GM21529 (cell line): Measurements from ENCODE around the gene TIMM13.
"Not testable (repeated sequence)": the region's sequence is repeated elsewhere in the genome, so short reads cannot be mapped to it uniquely, and the experiment has no call there.

ENCODE experiments used
- ATAC-seq: cut with Tn5 transposase; IDR thresholded peaks from one replicate; pipeline ENCODE4 v1.9.1; 2021; ENCODE audit not compliant: unreplicated experiment

TIMM13 gene

DNA sequence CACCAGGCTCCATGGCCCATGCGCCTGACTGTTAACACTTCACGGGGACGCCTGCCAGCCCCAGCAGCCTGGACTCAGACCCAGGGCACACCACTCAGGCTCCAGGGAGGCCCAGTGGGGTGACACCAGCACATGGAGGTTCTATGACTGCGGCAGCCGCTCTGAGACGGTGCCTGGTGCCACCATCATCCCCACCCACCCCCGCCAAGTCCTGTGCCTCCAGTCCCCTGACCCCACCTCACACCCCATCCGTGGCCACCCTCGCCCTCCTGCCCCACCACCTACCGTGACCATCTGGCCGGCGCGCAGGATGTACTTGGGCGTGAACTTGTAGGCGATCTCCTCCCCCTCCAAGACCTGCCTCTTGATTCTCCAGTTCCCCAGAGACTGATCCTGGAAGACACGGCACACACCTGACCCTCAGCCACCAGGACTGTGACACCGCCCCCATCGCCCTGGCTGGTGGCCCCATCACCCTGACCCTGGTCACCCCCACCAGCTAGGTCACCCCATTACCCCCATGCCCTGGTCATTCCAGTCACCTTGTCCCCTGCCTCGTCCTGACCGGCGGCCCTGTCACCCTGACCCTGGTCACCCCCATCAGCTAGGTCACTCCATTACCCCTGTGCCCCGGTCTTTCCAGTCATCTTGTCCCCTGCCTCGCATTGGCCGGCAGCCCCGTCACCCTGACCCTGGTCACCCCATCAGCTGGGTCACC is 4.9 kb upstream of the TIMM13 start:
- no peak for ATAC-seq

- ATAC-seq: no peak
Observed at GRCh38 chr19:2431318-2432055, 4.1 kb upstream of the TIMM13 start.

- ATAC-seq: no peak
Observed at GRCh38 chr19:2429917-2430535, 2.6 kb upstream of the TIMM13 start.

DNA sequence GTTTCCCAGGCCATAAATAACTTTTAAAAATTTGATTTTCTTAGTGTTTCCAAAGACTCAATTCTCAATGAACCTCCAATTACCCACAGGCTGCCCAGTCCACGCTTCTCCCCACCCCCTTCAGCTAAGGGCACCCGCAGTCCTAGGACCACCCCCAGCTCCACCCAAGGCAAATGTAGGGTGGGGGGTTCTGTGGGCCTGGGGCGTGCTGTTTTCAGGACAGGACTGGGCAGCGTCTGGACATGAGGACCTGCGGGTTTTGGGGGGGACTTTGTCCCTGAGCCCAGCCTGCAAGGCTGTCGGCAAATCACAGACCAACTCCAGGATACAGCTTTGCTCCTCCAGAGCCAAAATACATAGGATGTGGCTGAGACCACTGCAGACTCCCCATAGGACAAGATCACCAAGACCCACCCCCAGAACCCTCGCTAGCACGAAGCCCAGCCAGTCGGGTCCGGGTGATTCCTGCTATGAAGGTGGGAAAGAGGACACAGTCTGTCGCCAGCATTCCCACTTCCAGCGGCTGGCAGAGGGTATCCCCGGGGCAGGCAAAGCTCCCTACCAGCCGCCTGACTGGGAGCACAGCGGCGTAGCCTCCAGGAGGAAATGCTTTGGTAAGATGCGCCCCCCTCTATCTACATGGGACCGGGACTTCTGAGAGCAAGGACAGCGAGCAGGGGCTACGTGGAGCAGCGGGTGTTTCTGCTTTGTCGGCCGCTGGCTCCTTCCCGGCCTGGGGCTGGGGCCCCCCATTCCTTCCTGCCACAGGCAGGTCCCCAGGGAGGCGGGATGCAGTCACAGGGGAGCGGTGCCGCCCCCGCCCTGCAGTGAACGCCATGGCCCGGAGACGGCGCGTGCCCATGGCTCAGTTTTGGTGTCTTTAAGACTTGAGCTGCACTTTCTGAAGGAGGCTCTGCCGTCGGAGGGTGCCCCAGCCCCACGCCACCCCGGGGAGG is 1.6 kb upstream of the TIMM13 start:
- ATAC-seq: no peak

GRCh38 chr19:2428321-2428690 is 920 bp upstream of the TIMM13 start:
- no peak for ATAC-seq

- peak; percentile 15 for ATAC-seq
Observed at GRCh38 chr19:2426611-2427428, 566 bp downstream of the TIMM13 start.

- ATAC-seq: no peak
Observed at GRCh38 chr19:2425622-2426581, 1.5 kb downstream of the TIMM13 start.

DNA sequence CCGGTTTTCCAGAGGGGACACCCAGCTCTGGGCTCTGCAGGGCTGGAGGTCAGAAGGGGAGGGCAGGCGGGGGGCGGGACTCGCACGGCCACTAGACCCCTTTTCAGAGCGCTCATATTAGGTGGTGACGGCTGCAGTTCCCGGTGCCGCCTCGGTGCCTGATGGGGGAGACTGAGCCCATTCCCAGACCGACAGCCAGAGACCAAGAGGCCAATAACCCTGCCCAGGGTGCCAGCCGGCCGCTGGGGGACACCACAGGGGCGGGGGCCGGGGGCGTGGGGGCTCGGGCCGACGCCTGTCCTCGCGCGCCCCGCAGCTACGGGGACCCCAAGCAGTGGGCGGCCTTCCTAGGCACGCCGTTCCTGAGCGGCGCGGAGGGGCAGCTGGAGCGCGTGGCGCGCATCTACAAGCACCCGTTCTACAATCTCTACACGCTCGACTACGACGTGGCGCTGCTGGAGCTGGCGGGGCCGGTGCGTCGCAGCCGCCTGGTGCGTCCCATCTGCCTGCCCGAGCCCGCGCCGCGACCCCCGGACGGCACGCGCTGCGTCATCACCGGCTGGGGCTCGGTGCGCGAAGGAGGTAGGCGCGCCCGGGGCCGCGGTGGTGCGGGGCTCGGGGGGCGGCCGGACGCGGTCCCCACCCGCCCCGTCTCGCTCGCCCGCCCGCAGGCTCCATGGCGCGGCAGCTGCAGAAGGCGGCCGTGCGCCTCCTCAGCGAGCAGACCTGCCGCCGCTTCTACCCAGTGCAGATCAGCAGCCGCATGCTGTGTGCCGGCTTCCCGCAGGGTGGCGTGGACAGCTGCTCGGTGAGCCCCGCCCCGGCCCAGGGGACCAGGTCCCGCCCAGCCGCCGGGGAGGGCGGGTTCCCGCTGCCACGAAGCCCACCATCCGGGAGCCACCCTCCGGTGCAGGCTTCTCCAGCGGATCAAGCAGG is 2.4 kb downstream of the TIMM13 start:
- no peak for ATAC-seq

DNA sequence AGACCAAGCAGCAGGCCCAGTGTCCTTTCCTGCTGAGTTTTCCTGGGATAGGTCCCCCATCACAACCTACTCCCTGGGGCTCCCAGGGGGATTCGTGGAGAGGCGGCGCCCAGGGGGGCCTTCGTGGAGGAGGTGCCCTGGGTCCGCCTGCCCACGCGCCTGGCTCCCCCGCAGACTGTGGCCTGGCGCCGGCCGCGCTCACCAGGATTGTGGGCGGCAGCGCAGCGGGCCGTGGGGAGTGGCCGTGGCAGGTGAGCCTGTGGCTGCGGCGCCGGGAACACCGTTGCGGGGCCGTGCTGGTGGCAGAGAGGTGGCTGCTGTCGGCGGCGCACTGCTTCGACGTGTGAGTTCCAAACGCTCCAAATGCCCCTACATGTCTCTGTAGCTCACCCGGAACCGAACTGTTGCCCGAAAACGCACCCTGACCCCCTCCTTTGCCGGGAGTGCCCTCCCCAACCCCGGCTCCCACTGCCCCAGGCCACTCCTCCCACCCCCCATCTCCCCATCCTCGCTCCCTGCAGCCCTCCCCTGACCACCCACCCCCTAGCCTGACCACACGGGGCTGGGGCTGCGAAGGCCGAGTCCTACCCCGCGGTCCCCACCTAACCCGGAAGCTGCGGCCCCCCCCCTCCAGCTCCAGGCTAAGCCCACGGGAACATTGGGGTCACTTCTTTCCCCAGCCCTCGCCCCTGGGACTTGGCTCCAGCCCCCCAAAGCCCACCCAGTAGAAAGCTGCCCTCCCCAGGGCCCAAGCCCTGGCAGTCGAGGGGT is 3.3 kb downstream of the TIMM13 start:
- no peak for ATAC-seq

- ATAC-seq: no peak
Observed at GRCh38 chr19:2423071-2423914, 4.1 kb downstream of the TIMM13 start.

GRCh38 chr19:2421581-2422306 is 5.6 kb downstream of the TIMM13 start:
- ATAC-seq: no peak

DNA sequence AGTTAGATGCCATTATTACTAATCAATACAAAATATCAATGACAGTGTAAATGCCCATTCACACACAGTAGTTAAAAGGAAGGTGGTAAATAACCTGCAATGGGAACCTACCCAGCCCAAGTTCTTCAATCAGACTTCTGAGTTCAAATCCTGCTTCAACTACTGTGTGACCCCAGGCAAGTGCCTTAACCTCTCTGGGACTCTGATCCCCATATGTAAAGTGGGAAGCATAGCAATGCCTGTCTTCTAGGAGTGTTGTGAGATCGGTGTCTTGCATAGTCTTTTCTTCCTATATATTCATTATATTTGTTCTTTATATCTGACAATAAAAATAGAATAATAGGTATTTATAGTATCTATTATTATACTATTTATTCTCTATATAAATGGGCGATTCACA is 6.9 kb downstream of the TIMM13 start:
- ATAC-seq: no peak

- no peak for ATAC-seq
Observed at GRCh38 chr19:2419754-2420153, 7.6 kb downstream of the TIMM13 start.

GRCh38 chr19:2417881-2418406 is 9.4 kb downstream of the TIMM13 start:
- no peak for ATAC-seq

DNA sequence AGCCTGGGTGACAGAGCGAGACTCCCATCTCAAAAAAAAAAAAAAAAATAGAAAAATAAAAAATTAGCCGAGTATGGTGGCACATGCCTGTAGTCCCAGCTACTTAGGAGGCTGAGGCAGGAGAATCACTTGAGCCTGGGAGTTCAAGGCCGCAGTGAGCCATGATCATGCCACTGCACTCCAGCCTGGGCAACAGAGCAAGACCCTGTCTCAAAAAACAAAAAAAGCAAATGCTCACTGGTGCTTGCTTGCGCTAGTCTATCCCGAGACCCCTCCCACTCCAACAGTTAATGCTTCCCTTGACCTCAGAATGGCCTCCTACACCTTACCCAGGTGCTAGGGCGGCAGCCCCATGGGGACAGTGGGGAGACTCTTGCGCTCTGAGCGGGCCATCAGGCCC is 9.9 kb downstream of the TIMM13 start:
- not testable (repeated sequence) for ATAC-seq
